ENCODE measurements around the gene SRRM4.

GRCh38 chr12:119075222-119075787, 94.0 kb downstream of the SRRM4 start:
- no peak for TF ChIP-seq CTCF (IDR thresholded peaks at IDR 0.05)
- no peak for TF ChIP-seq POLR2A (IDR thresholded peaks at IDR 0.05)
- no peak for TF ChIP-seq EP300 (IDR thresholded peaks at IDR 0.05)

All from tibial nerve (tissue), 4 donors.